Suppressor macrophage (primary cell): Measurements from ENCODE around the gene MFNG.

Experiments used
- DNase-seq, 4 experiments: peaks; one replicate each; pipeline ENCODE4 v3.0.0-alpha.2; 2020 to 2022

The MFNG gene

DNA sequence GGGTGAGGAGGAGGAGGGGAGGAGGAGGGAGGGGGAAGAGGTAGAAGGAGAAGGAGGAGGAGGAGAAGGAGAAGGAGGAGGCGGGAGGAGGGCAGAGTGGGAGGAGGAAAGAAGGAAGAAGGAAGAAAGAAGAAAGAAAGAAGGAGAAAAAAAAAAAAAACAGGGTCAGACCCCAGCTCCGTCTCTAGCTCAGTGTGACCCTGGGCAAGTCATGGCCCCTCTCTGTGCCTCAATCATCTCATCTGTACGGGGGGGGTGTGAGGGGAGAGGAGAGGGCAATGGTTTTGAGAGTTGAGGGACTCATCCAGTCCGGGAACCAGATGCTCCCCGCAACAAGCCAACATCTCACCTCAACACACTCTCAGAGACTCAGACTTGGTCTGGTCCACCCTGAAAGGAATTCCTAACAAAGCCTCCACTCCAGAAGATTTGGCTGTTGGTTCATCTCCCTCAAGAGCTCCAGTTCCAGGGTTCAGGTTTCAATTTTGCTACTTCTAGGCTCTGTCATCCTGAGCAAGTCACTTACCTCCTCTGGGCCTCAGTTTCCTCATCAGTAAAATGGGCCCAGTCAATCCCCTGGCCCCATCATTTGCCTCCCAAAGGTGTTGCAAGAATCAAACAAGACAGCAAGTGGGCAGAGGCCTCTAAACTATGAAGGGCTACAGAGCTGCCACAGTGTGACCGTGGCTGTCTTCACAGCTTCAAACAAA is 25.4 kb upstream of the MFNG start:
- no peak for DNase-seq

GRCh38 chr22:37510091-37510490 is 23.9 kb upstream of the MFNG start:
- no peak for DNase-seq

- no peak for DNase-seq
These were observed 23.1 kb upstream of the MFNG start for GRCh38 chr22:37509059-37509860.

- no peak for DNase-seq
These were observed 22.3 kb upstream of the MFNG start for GRCh38 chr22:37508431-37508992.

DNA sequence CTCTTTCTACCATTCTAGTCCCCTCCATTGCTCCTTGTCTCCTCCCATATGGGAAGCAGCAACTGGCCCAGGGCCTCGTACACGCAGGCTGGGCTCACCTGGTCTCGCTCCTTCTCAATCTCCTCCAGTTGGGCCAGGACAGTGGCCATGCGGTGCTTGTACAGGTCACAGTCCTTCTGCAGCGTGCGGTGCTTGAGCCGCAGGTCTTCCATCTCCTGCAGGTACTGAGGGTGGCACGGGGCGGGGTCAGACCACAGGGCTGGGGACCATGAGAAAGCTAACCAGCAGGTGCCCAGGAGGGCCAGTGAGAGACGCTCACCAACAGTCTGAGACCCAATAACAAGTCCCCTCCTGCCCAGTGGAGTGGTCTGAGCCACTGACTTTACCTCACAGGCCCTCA is 21.5 kb upstream of the MFNG start:
- no peak for DNase-seq

DNA sequence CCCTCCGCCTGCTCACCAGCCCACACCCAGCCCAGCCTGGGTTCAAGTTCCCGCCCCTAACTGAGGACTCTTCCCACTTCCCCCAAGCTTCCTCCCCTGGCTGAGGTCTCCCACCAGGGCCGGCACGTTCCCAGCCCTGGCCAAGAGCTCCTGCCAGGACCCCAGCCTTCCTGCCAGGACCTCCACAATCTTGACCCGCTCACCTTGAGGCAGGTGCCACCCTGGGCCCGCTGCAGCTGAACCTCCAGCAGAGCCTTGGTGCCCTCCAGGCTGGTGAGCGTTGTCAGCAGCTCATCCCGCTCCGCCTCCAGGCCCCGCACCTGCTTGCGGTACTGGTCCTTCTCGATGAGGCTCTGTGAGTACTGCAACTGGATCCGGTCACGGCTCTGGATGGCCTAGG is 19.8 kb upstream of the MFNG start:
- DNase-seq: no peak

DNA sequence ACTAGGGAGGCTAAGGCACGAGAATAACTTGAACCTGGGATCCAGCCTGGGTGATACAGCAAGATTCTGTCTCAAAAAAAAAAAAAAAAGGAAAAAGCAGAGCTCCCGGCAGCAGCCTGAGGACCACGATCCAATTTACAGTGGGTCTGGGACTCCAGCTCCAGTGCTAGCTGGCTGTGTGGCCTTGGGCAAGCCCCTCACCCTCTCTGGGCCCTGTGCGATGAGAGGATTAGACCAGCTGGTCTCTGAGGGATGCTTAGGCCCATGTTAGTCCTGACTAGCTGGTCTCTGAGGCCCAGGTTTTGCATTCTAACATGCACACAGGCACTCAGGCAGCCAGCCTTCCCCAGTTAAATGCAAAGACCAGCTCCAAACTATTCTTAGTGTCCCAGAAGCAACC is 19.4 kb upstream of the MFNG start:
- no peak for DNase-seq

GRCh38 chr22:37504964-37505363 is 18.8 kb upstream of the MFNG start:
- DNase-seq: no peak

DNA sequence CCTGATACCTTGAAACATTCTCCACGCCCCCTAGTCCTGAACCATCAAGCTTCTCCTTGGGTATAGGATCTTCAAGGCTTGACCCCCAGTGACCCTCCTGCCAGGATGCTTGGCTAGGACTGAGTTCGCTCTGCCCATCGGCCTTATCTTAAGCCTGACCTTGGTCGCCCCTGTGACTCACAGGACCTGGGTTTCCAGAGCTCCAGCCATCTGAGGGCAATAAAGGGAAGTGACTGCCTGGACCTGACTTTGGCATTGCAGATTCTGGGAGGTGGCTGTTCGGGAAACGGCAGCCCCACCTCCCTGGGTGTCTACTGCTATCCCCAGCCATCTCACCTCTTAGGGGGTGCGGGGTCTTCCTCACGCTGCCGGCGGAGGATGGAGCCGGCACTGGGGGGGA is 17.7 kb upstream of the MFNG start:
- DNase-seq: peak; percentile 47 to 69 (median 66)

DNA sequence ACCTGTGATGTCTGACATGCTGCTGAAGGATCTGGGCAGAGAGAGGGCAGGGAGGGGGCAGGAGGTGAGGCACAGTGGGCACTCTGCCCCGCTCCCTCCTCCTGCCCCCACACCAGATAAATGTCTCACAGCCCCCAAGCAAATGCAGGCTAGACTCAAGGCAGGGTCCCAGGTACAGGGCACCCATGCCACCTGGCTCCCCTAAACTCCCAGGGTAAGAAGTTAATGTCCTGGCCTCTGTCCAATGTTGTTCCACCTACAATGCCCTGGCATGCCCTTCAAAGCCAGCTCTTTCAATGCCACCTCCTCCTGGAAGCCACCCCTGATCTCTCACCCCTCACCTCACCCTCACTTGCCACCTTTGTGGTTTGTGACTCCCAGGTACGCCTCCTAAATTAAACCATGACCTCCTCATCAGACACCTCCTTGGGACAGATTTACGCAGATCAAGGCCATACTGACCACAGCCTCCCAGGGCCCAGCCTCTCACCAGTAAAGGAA is 17.0 kb upstream of the MFNG start:
- DNase-seq: no peak

- peak in 2 of 4 experiments; percentile 35 to 36 for DNase-seq
These were observed 16.4 kb upstream of the MFNG start for GRCh38 chr22:37502342-37503182.

DNA sequence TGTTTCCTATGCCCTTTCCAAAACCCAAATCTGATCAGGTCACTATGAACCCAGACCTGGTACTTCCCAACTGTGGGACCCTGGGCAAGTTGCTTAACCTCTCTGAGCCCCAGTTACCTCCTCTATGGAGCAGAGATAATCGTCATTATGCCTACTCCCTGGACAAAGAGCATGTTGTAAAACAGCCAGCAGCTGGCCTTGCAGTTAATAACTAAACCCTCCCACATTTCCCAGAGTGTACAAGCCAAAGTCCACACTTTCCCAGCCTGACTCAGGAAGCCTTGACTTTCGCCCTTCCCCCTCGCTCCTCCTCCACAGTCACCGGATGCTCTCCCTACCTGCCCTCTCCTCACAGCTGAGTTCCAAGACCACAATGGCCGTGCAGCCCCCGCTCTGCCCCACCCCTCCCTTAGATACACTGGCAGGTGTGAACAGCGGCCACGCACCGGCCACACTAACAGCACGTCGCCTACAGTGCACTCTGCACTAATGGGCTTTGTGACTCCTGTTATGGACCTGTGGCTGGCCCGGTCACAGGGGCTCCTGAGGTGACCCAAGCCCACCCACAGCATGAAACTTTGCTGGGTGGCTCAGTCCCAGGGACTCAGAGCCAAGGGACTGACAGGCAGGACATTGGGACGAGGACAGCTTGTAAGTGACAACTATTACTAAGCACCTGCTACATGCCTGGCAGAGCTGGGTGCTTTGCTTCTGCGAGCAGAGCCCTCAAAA is 15.6 kb upstream of the MFNG start:
- DNase-seq: no peak

- no peak for DNase-seq
These were observed 14.8 kb upstream of the MFNG start for GRCh38 chr22:37500745-37501609.

DNA sequence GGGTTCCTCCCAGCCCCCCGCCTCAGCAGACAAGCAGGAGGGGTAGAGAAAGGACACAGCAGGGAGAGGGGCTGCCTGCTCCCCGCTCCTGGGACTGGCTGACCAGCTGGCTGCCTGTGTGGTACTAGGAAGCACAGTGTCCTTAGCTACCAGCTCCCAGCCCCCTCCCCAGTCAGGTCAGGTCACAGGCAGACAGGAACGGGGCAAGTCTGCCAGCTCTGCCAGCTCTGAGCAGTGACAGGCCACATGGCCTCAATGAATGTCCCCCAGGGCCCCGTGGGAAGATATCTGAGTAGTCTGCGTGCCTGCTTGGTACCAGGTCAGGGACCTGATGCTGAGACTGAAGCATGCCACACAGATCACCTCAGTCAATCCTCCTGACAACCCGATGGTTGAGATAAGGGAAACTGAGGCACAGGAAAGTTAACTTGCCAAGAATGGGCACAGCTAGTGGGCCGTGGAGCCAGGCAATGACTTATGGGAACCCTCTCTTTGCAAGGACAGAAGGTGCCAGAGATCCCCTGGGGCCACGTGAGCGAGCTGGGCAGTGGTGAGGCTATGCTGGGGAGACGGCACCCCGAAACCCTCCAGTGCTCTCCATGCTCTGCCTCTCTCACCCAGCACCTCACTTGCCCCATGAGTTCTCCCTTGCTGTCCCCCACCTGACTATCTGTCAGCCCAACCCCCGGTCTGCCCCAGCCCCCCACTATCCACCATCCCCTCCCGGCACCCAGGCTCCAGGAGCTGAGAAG is 13.8 kb upstream of the MFNG start:
- DNase-seq: no peak

DNA sequence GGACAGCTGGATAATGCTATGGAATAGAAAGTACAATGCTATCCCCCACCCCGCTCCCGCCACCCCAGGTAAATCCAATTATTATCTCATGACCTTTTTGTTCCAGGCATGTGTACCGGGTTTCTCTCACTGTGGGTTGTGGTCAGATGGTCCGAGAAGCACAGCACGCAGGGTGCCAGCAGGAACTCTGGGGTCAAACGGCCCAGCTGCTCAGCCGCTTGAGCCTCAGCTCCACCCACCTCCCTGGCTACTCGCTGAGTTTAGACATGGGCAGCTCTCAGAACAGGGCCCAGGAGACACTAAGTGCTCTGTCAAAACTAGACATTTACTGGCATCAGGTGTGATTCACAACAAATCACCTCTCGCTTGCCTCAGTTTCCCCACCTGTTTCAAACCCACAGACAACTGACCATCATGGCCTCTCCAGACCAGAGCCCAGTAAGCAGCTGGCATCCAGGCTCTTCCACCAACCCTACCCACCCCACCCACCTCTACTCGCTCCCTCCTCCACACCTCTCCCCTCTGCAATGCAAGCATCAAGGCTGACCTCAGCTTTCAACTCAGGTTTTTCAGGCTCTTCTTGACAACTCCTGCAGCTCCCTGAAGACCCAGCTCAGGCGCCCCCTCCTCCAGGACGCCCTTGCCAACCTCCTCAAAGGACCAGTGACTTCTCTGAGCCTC is 13.0 kb upstream of the MFNG start:
- no peak for DNase-seq

GRCh38 chr22:37498289-37498909 is 12.2 kb upstream of the MFNG start:
- DNase-seq: peak; percentile 37 to 75 (median 57)

GRCh38 chr22:37497062-37497599 is 10.9 kb upstream of the MFNG start:
- DNase-seq: no peak

DNA sequence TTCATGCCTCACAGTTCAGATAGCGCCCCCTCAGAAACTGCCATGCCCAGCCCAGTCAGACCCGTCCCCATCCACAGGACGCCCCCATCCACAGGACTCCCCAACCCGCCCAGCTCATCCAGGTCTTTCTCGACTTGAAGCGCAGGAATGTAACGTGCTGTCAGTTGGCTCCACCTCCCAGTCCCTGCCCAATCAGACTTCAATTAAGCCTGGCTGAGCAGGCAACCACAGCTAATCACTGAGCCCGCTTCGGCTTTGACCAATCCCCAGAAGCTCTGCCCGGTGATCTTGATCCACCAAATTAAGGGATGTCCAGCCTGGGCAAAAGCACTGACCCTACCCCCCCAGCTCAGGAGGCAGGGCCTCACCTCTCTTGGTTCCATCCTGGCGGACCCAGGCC is 10.5 kb upstream of the MFNG start:
- no peak for DNase-seq

- no peak for DNase-seq
These were observed 7.8 kb upstream of the MFNG start for GRCh38 chr22:37493979-37494378.
